IMR-90 (cell line): ENCODE measurements around the gene RBMS3. TPM values are rescaled to one million over a fixed set of nuclear protein-coding genes. Genes with fewer than 3 reads are reported as not detected.

Experiments
- ATAC-seq: fragments of 200-7000 bp; cut with Tn5 transposase; 2 replicates; pipeline ENCODE4 v1.9.1; 2020; ENCODE audit warnings: low read depth, mild to moderate bottlenecking, moderate library complexity
- BruUV-seq: library from RNA; stranded (reverse); fragments of 400-500 nt; replicated peaks from 2 replicates; lab custom pipeline; 2021; lab: Mats Ljungman, UMichigan
- CTCF ChIA-PET: fragments of 300-600 bp; formaldehyde crosslinking; extraction: SDS; loops from one replicate; lab custom pipeline; 2021; ENCODE audit warnings: antibody characterized with exemption; lab: Yijun Ruan, JAX
- POLR2A ChIA-PET: fragments of 300-600 bp; sonication (Branson Sonifier 250); formaldehyde crosslinking; loops from one replicate; lab custom pipeline; 2022; ENCODE audit warnings: antibody characterized with exemption; ENCODE audit not compliant: unreplicated experiment; lab: Charles Lee
- DNase-seq: peaks from one replicate; pipeline ENCODE4 v3.0.0; 2013
- H2AFZ ChIP-seq: replicated peaks from 2 replicates; pipeline ENCODE3; 2013; ENCODE audit warnings: low read length, mild to moderate bottlenecking; ENCODE audit not compliant: poor library complexity
- H2AK5ac ChIP-seq: 2 replicates; pipeline ENCODE4 v1.6.1; 2013; ENCODE audit warnings: low read depth, low read length, inconsistent platforms
- H2AK9ac ChIP-seq: replicated peaks from 2 replicates; pipeline ENCODE3; 2013; ENCODE audit warnings: mild to moderate bottlenecking, low read depth, low read length, moderate library complexity; ENCODE audit not compliant: poor library complexity
- H2BK120ac ChIP-seq: 2 replicates; pipeline ENCODE4 v1.6.1; 2013; ENCODE audit warnings: low read depth, low read length, inconsistent platforms
- H2BK15ac ChIP-seq: 3 replicates; pipeline ENCODE4 v1.6.1; 2013; ENCODE audit warnings: low read depth, low read length, inconsistent platforms
- H2BK20ac ChIP-seq: 2 replicates; pipeline ENCODE4 v1.6.1; 2013; ENCODE audit warnings: low read depth, mild to moderate bottlenecking, inconsistent platforms, low read length, moderate library complexity
- H2BK5ac ChIP-seq: 2 replicates; pipeline ENCODE4 v1.6.1; 2013; ENCODE audit warnings: mild to moderate bottlenecking, low read depth, low read length, inconsistent platforms; ENCODE audit not compliant: poor library complexity, severe bottlenecking
- H3K14ac ChIP-seq: replicated peaks from 2 replicates; pipeline ENCODE4 v1.6.1; 2013; ENCODE audit warnings: low read depth, low read length, inconsistent platforms
- H3K18ac ChIP-seq: 2 replicates; pipeline ENCODE4 v1.6.1; 2013; ENCODE audit warnings: low read depth, low read length, control low read depth
- H3K23ac ChIP-seq: 2 replicates; pipeline ENCODE4 v1.6.1; 2013; ENCODE audit warnings: low read depth, low read length, inconsistent platforms
- H3K27ac ChIP-seq: 2 replicates; pipeline ENCODE4 v1.5.1; 2013; ENCODE audit warnings: mild to moderate bottlenecking, control low read depth, low read length; ENCODE audit not compliant: insufficient read depth
- H3K27me3 ChIP-seq: 2 replicates; pipeline ENCODE4 v1.6.1; 2013; ENCODE audit warnings: low read length; ENCODE audit not compliant: control insufficient read depth, insufficient read depth
- H3K36me3 ChIP-seq: 2 replicates; pipeline ENCODE4 v1.6.1; 2013; ENCODE audit warnings: low read length, mixed read lengths; ENCODE audit not compliant: control insufficient read depth, insufficient read depth
- H3K4ac ChIP-seq: 2 replicates; pipeline ENCODE4 v1.6.1; 2013; ENCODE audit warnings: low read depth, low read length, inconsistent platforms
- H3K4me1 ChIP-seq: 2 replicates; pipeline ENCODE4 v1.6.1; 2013; ENCODE audit warnings: low read length, mixed read lengths; ENCODE audit not compliant: control insufficient read depth, insufficient read depth
- H3K4me2 ChIP-seq: 2 replicates; pipeline ENCODE4 v1.6.1; 2013; ENCODE audit warnings: low read depth, mild to moderate bottlenecking, control low read depth, low read length, moderate library complexity
- H3K4me3 ChIP-seq: 2 replicates; pipeline ENCODE4 v1.5.1; 2013; ENCODE audit warnings: low read depth, mild to moderate bottlenecking, control low read depth, low read length, moderate library complexity; ENCODE audit not compliant: insufficient read depth
- H3K56ac ChIP-seq: 2 replicates; pipeline ENCODE4 v1.6.1; 2013; ENCODE audit warnings: low read length, inconsistent platforms; ENCODE audit not compliant: insufficient read depth; ENCODE audit errors: extremely low read depth
- H3K79me1 ChIP-seq, 2 experiments: 2 replicates each; pipeline ENCODE4 v1.6.1; 2013; ENCODE audit warnings: low read length in 2 of 2, inconsistent platforms in 1 of 2, low read depth in 1 of 2
- H3K9ac ChIP-seq: 2 replicates; pipeline ENCODE4 v1.6.1; 2013; ENCODE audit warnings: low read depth, low read length, control low read depth
- H3K9me1 ChIP-seq: 2 replicates; pipeline ENCODE4 v1.6.1; 2013; ENCODE audit warnings: low read length, inconsistent platforms; ENCODE audit not compliant: insufficient read depth
- H3K9me3 ChIP-seq: 2 replicates; pipeline ENCODE4 v1.6.1; 2013; ENCODE audit warnings: low read length; ENCODE audit not compliant: control insufficient read depth, insufficient read depth
- H4K20me1 ChIP-seq: 2 replicates; pipeline ENCODE4 v1.6.1; 2013; ENCODE audit warnings: low read length, inconsistent platforms; ENCODE audit not compliant: insufficient read depth
- H4K5ac ChIP-seq: 2 replicates; pipeline ENCODE4 v1.6.1; 2013; ENCODE audit warnings: mild to moderate bottlenecking, low read depth, low read length, control low read depth
- H4K8ac ChIP-seq, 2 experiments: 2 replicates each; pipeline ENCODE4 v1.6.1; 2013; ENCODE audit warnings: low read depth in 2 of 2, low read length in 2 of 2, control low read depth in 1 of 2, inconsistent platforms in 1 of 2
- H4K91ac ChIP-seq: 2 replicates; pipeline ENCODE4 v1.6.1; 2013; ENCODE audit warnings: low read depth, low read length, inconsistent platforms; ENCODE audit not compliant: insufficient read depth
- BHLHE40 ChIP-seq: fragments of 150-350 bp; IDR thresholded peaks from 2 replicates; pipeline ENCODE4 v1.6.1; 2016; ENCODE audit warnings: mild to moderate bottlenecking, low read depth, low read length
- CEBPB ChIP-seq: IDR thresholded peaks from 2 replicates; pipeline ENCODE4 v1.6.1; 2012; ENCODE audit warnings: low read depth, low read length, improper control_type of control experiment
- CHD1 ChIP-seq: IDR thresholded peaks from 2 replicates; pipeline ENCODE4 v1.6.1; 2012; ENCODE audit warnings: low read depth, low read length, improper control_type of control experiment
- CTCF ChIP-seq: conservative IDR thresholded peaks from 2 replicates; pipeline ENCODE4 v1.5.1; 2012; ENCODE audit warnings: mild to moderate bottlenecking, low read depth, low read length, improper control_type of control experiment
- ELK1 ChIP-seq: fragments of 150-350 bp; IDR thresholded peaks from 2 replicates; pipeline ENCODE4 v1.6.1; 2016; ENCODE audit warnings: low read depth, mild to moderate bottlenecking, low read length, moderate library complexity, borderline replicate concordance
- FOS ChIP-seq: fragments of 150-350 bp; IDR thresholded peaks from 2 replicates; pipeline ENCODE4 v1.6.1; 2016; ENCODE audit warnings: low read depth, low read length
- MAFK ChIP-seq: IDR thresholded peaks from 2 replicates; pipeline ENCODE4 v1.6.1; 2012; ENCODE audit warnings: low read depth, low read length, improper control_type of control experiment
- MAZ ChIP-seq: IDR thresholded peaks from 2 replicates; pipeline ENCODE4 v1.6.1; 2012; ENCODE audit warnings: low read depth, mild to moderate bottlenecking, low read length, improper control_type of control experiment, moderate library complexity, borderline replicate concordance
- MXI1 ChIP-seq: IDR thresholded peaks from 2 replicates; pipeline ENCODE4 v1.6.1; 2012; ENCODE audit warnings: low read depth, mild to moderate bottlenecking, low read length, moderate library complexity, borderline replicate concordance
- NFE2L2 ChIP-seq: fragments of 150-350 bp; IDR thresholded peaks from 2 replicates; pipeline ENCODE4 v1.6.1; 2016; ENCODE audit warnings: low read depth, mild to moderate bottlenecking, low read length
- POLR2A ChIP-seq: IDR thresholded peaks from 2 replicates; pipeline ENCODE4 v1.6.1; 2012; ENCODE audit warnings: mild to moderate bottlenecking, low read depth, low read length
- RAD21 ChIP-seq: IDR thresholded peaks from 2 replicates; pipeline ENCODE4 v1.6.1; 2012; ENCODE audit warnings: low read length, improper control_type of control experiment
- RCOR1 ChIP-seq: IDR thresholded peaks from 2 replicates; pipeline ENCODE4 v1.6.1; 2012; ENCODE audit warnings: mild to moderate bottlenecking, low read length, improper control_type of control experiment; ENCODE audit not compliant: insufficient replicate concordance
- RFX5 ChIP-seq: IDR thresholded peaks from 2 replicates; pipeline ENCODE4 v1.8.0; 2012; ENCODE audit warnings: low read depth, mild to moderate bottlenecking, low read length, moderate library complexity
- SMC3 ChIP-seq: fragments of 150-350 bp; IDR thresholded peaks from 2 replicates; pipeline ENCODE4 v1.6.1; 2016; ENCODE audit warnings: low read depth, mild to moderate bottlenecking, antibody characterized with exemption, low read length, moderate library complexity
- USF2 ChIP-seq: fragments of 150-350 bp; IDR thresholded peaks from 2 replicates; pipeline ENCODE4 v1.6.1; 2017; ENCODE audit warnings: mild to moderate bottlenecking, antibody characterized with exemption, low read length, low read depth
- WGBS, 2 experiments: methylation state at CpG; one replicate each; pipeline versions ENCODE4 v1.1.5 to v1.1.7; 2013; ENCODE audit warnings: missing lambda C conversion rate in 2 of 2; ENCODE audit not compliant: insufficient read length in 1 of 2; ENCODE audit errors: extremely low coverage in 2 of 2; 5-methylcytosine and 5-hydroxymethylcytosine counted together
- dilution Hi-C: fragments of 300-500 bp; cut with HindIII; formaldehyde crosslinking; loops from one replicate; pipeline ENCODE4 v1.14.3; 2018; ENCODE audit warnings: low sequenced_read_pairs; ENCODE audit not compliant: unreplicated experiment
- in situ Hi-C: fragments of 300-500 bp; cut with MboI; formaldehyde crosslinking; loops from 3 replicates; pipeline ENCODE4 v1.14.3; 2019; ENCODE audit warnings: low sequenced_read_pairs, inconsistent platforms, mixed read lengths
- intact Hi-C: fragments of 100-400 bp; cut with micrococcal nuclease; formaldehyde crosslinking; loops from 2 replicates; pipeline ENCODE4 v1.10.0; 2022
- polyA plus RNA-seq, 3 experiments: library from polyadenylated mRNA; depleted of rRNA; stranded (reverse); fragments of >200 nt; gene quantifications; 2 replicates each; pipeline ENCODE4 v1.2.3, GENCODE V29; 2012; ENCODE audit warnings: low replicate concordance in 1 of 3
- total RNA-seq: library from RNA; depleted of rRNA; stranded (reverse); fragments of >200 nt; gene quantifications from 2 replicates; pipeline ENCODE4 v1.2.3, GENCODE V29; 2012

Gene RBMS3
- total and polyA plus RNA-seq, 2 of the 4 experiments (the other 2 are of a cell fraction): 15.2 to 127 TPM

GRCh38 chr3:29451920-29452319, 171.0 kb downstream of the RBMS3 start:
- TF ChIP-seq USF2: no peak
- TF ChIP-seq SMC3: no peak
- no peak for TF ChIP-seq CEBPB
- TF ChIP-seq NFE2L2: no peak
- TF ChIP-seq ELK1: no peak
- no peak for TF ChIP-seq POLR2A
- TF ChIP-seq MAFK: no peak
- TF ChIP-seq MAZ: no peak
- TF ChIP-seq RCOR1: no peak
- no peak for TF ChIP-seq CHD1
- no peak for TF ChIP-seq RAD21
- no peak for TF ChIP-seq CTCF
- no peak for TF ChIP-seq FOS
- TF ChIP-seq MXI1: no peak
- no peak for TF ChIP-seq RFX5
- TF ChIP-seq BHLHE40: no peak
- ChIA-PET CTCF (no interaction called here), POLR2A (no interaction called here)
- WGBS, 2 experiments: no CpG with 5 or more reads among the region's 3 CpGs
- Histone ChIP-seq H4K20me1 (no peaks in the 10 kb centered on the region), H3K36me3 (peaks cover 4% of the 10 kb centered on the region), H3K27me3 (no peaks in the 10 kb centered on the region), H2AK5ac (no peak overlapping the region), H3K9ac (no peak overlapping the region), H3K79me1 (peaks cover 37 to 42% of the 10 kb centered on the region in 2 experiments), H4K8ac (no peak overlapping the region; a peak in 1 of 4 replicates), H2AK9ac (no peak overlapping the region), H3K4me3 (no peak overlapping the region), H3K18ac (no peak overlapping the region), H3K14ac (no peak overlapping the region), H4K91ac (no peak overlapping the region), H3K4me2 (no peak overlapping the region), H3K56ac (no peak overlapping the region), H3K9me3 (no peaks in the 10 kb centered on the region), H3K23ac (no peak overlapping the region), H2BK5ac (no peak overlapping the region), H3K4ac (no peak overlapping the region), H4K5ac (no peak overlapping the region), H3K4me1 (peaks cover 8% of the 10 kb centered on the region; the same call in 1 of the 2 replicates), H2BK20ac (no peak overlapping the region), H2AFZ (no peak overlapping the region), H2BK15ac (no peak overlapping the region), H3K27ac (no peak overlapping the region), H2BK120ac (no peak overlapping the region), H3K9me1 (peaks cover 9% of the 10 kb centered on the region; the same call in 1 of the 2 replicates)
- ATAC-seq (no peak), DNase-seq (no peak)
- intact Hi-C loops: no loop called here
- in situ Hi-C loops: no loop called here
- BruUV-seq: no TSS peak
- dilution Hi-C loops: no loop called here
